ENCODE results near the gene NCAPD2.
"Not testable (repeated sequence)": the region's sequence is repeated elsewhere in the genome, so short reads cannot be mapped to it uniquely, and the experiment has no call there.

NCAPD2 gene

GRCh38 chr12:6469092-6469491 is 24.8 kb upstream of the NCAPD2 start:
- ChIA-PET CTCF (interaction anchor here (0.7 to 3.9 kb wide), 8 partner anchors 13 to 148 kb away, joined by 3 to 19 read pairs (median 4); partner anchors contain the start of gene MRPL51), POLR2A (interaction anchor here (0.6 to 2.4 kb wide), 4 partner anchors 10 to 130 kb away, joined by 4 to 16 read pairs (median 10); partner anchors contain the start of gene MRPL51)
- no peaks in the 10 kb centered on the region for H3K27me3 ChIP-seq (replicated peaks in 2 of 5; ENCODE audit: control insufficient read depth in 4 of 5, insufficient read depth in 5 of 5, low read length in 4 of 5)
- H3K4me3 ChIP-seq (ENCODE audit: control insufficient read depth in 1 of 7, extremely low read depth in 1 of 7, insufficient read depth in 4 of 7, low read depth in 2 of 7, low read length in 6 of 7): peak overlapping the region in 2 of 7 experiments; percentile 29 to 84
- H3K36me3 ChIP-seq (ENCODE audit: control insufficient read depth in 4 of 4, insufficient read depth in 4 of 4, low read length in 3 of 4): peaks cover 3 to 23% (median 16%) of the 10 kb centered on the region in 4 experiments
- no peaks in the 10 kb centered on the region for H3K9me3 ChIP-seq (ENCODE audit: control extremely low read depth in 1 of 5, control insufficient read depth in 4 of 5, insufficient read depth in 2 of 5, low read depth in 1 of 5, low read length in 4 of 5)
- H3K27ac ChIP-seq (ENCODE audit: insufficient read depth in 1 of 2, low read depth in 1 of 2, low read length in 2 of 2, poor library complexity in 1 of 2, severe bottlenecking in 2 of 2): no peak overlapping the region
- 85% methylated on average over 5 of the region's 6 CpGs for WGBS (ENCODE audit: insufficient coverage)
- DNase-seq: no peak
- peaks cover 4 to 33% (median 26%) of the 10 kb centered on the region in 4 experiments for H3K4me1 ChIP-seq (ENCODE audit: control extremely low read depth in 1 of 4, control insufficient read depth in 4 of 4, insufficient read depth in 4 of 4, low read length in 3 of 4)

GRCh38 chr12:6469609-6470374 is 24.1 kb upstream of the NCAPD2 start:
- peak overlapping the region; percentile 66 to 90 (median 80) for H3K4me3 ChIP-seq (ENCODE audit: control insufficient read depth in 1 of 7, extremely low read depth in 1 of 7, insufficient read depth in 4 of 7, low read depth in 2 of 7, low read length in 6 of 7)
- peaks cover 1 to 16% (median 9%) of the 10 kb centered on the region in 4 experiments for H3K36me3 ChIP-seq (ENCODE audit: control insufficient read depth in 4 of 4, insufficient read depth in 4 of 4, low read length in 3 of 4)
- ChIA-PET CTCF (interaction anchor here (0.8 to 3.9 kb wide), 12 partner anchors 19 to 149 kb away, joined by 3 to 19 read pairs (median 4); partner anchors contain the start of gene MRPL51), POLR2A (interaction anchor here (0.7 to 2.4 kb wide), 11 partner anchors 8 to 353 kb away, joined by 3 to 16 read pairs (median 6); partner anchors contain the start of gene MRPL51)
- H3K4me1 ChIP-seq (ENCODE audit: control extremely low read depth in 1 of 4, control insufficient read depth in 4 of 4, insufficient read depth in 4 of 4, low read length in 3 of 4): peaks cover 4 to 26% (median 21%) of the 10 kb centered on the region in 4 experiments
- peak in 1 of 3 donors; percentile 20 for DNase-seq
- H3K27ac ChIP-seq (ENCODE audit: insufficient read depth in 1 of 2, low read depth in 1 of 2, low read length in 2 of 2, poor library complexity in 1 of 2, severe bottlenecking in 2 of 2): peak overlapping the region in 1 of 2 experiments; percentile 71
- no peaks in the 10 kb centered on the region for H3K27me3 ChIP-seq (replicated peaks in 2 of 5; ENCODE audit: control insufficient read depth in 4 of 5, insufficient read depth in 5 of 5, low read length in 4 of 5)
- no peaks in the 10 kb centered on the region for H3K9me3 ChIP-seq (ENCODE audit: control extremely low read depth in 1 of 5, control insufficient read depth in 4 of 5, insufficient read depth in 2 of 5, low read depth in 1 of 5, low read length in 4 of 5)
- 45% methylated on average over 9 of the region's 16 CpGs for WGBS (ENCODE audit: insufficient coverage)

- H3K4me1 ChIP-seq (ENCODE audit: control extremely low read depth in 1 of 4, control insufficient read depth in 4 of 4, insufficient read depth in 4 of 4, low read length in 3 of 4): peaks cover 4 to 24% (median 21%) of the 10 kb centered on the region in 4 experiments
- WGBS (ENCODE audit: insufficient coverage): under 1% methylated on average over 62 of the region's 69 CpGs
- peak; percentile 95 to 97 (median 97) for DNase-seq
- ChIA-PET POLR2A (interaction anchor here (0.6 to 2.4 kb wide), 14 partner anchors 9 to 352 kb away, joined by 3 to 16 read pairs (median 6); partner anchors contain the start of gene MRPL51), CTCF (interaction anchor here (0.9 to 3.9 kb wide), 11 partner anchors 20 to 144 kb away, joined by 3 to 19 read pairs (median 4); partner anchors contain the start of gene MRPL51)
- peak within 1 kb of the TSS; percentile 66 to 90 (median 80) for H3K4me3 ChIP-seq (ENCODE audit: control insufficient read depth in 1 of 7, extremely low read depth in 1 of 7, insufficient read depth in 4 of 7, low read depth in 2 of 7, low read length in 6 of 7)
- no peaks in the 10 kb centered on the region for H3K9me3 ChIP-seq (ENCODE audit: control extremely low read depth in 1 of 5, control insufficient read depth in 4 of 5, insufficient read depth in 2 of 5, low read depth in 1 of 5, low read length in 4 of 5)
- no peaks in the 10 kb centered on the region for H3K27me3 ChIP-seq (replicated peaks in 2 of 5; ENCODE audit: control insufficient read depth in 4 of 5, insufficient read depth in 5 of 5, low read length in 4 of 5)
- peak within 1 kb of the TSS in 1 of 2 experiments; percentile 71 for H3K27ac ChIP-seq (ENCODE audit: insufficient read depth in 1 of 2, low read depth in 1 of 2, low read length in 2 of 2, poor library complexity in 1 of 2, severe bottlenecking in 2 of 2)
- H3K36me3 ChIP-seq (ENCODE audit: control insufficient read depth in 4 of 4, insufficient read depth in 4 of 4, low read length in 3 of 4): peaks cover 0 to 13% (median 5%) of the 10 kb centered on the region in 4 experiments
Measured at GRCh38 chr12:6470375-6471163, 23.3 kb upstream of the NCAPD2 start, which contains the start of gene VAMP1. Gene VAMP1 (minus strand): TSS chr12:6470677. CDS start chr12:6470531, 146 bp downstream.

- WGBS (ENCODE audit: insufficient coverage): 100% methylated on average over 1 of the region's 1 CpG
- H3K27me3 ChIP-seq (replicated peaks in 2 of 5; ENCODE audit: control insufficient read depth in 4 of 5, insufficient read depth in 5 of 5, low read length in 4 of 5): no peaks in the 10 kb centered on the region
- peaks cover 4 to 24% (median 21%) of the 10 kb centered on the region in 4 experiments for H3K4me1 ChIP-seq (ENCODE audit: control extremely low read depth in 1 of 4, control insufficient read depth in 4 of 4, insufficient read depth in 4 of 4, low read length in 3 of 4)
- H3K36me3 ChIP-seq (ENCODE audit: control insufficient read depth in 4 of 4, insufficient read depth in 4 of 4, low read length in 3 of 4): no peaks in the 10 kb centered on the region
- DNase-seq: no peak
- ChIA-PET CTCF (no interaction called here), POLR2A (no interaction called here)
- no peak overlapping the region for H3K4me3 ChIP-seq (ENCODE audit: control insufficient read depth in 1 of 7, extremely low read depth in 1 of 7, insufficient read depth in 4 of 7, low read depth in 2 of 7, low read length in 6 of 7)
- no peaks in the 10 kb centered on the region for H3K9me3 ChIP-seq (ENCODE audit: control extremely low read depth in 1 of 5, control insufficient read depth in 4 of 5, insufficient read depth in 2 of 5, low read depth in 1 of 5, low read length in 4 of 5)
- no peak overlapping the region for H3K27ac ChIP-seq (ENCODE audit: insufficient read depth in 1 of 2, low read depth in 1 of 2, low read length in 2 of 2, poor library complexity in 1 of 2, severe bottlenecking in 2 of 2)
Measured at GRCh38 chr12:6471989-6472360, 21.9 kb upstream of the NCAPD2 start.

GRCh38 chr12:6472491-6472890 is 21.4 kb upstream of the NCAPD2 start:
- H3K9me3 ChIP-seq (ENCODE audit: control extremely low read depth in 1 of 5, control insufficient read depth in 4 of 5, insufficient read depth in 2 of 5, low read depth in 1 of 5, low read length in 4 of 5): no peaks in the 10 kb centered on the region
- POLR2A ChIA-PET: no interaction called here

GRCh38 chr12:6475233-6475975 is 18.5 kb upstream of the NCAPD2 start:
- CTCF ChIA-PET: interaction anchor here (1.2 kb wide), 1 partner anchor 10 kb away, joined by 3 read pairs; no protein-coding TSS in a partner anchor
- DNase-seq; H3K4me1 ChIP-seq (ENCODE audit: control extremely low read depth in 1 of 4, control insufficient read depth in 4 of 4, insufficient read depth in 4 of 4, low read length in 3 of 4); H3K36me3 ChIP-seq (ENCODE audit: control insufficient read depth in 4 of 4, insufficient read depth in 4 of 4, low read length in 3 of 4); H3K27me3 ChIP-seq (replicated peaks in 2 of 5; ENCODE audit: control insufficient read depth in 4 of 5, insufficient read depth in 5 of 5, low read length in 4 of 5); H3K9me3 ChIP-seq (ENCODE audit: control extremely low read depth in 1 of 5, control insufficient read depth in 4 of 5, insufficient read depth in 2 of 5, low read depth in 1 of 5, low read length in 4 of 5); POLR2A ChIA-PET; H3K27ac ChIP-seq (ENCODE audit: insufficient read depth in 1 of 2, low read depth in 1 of 2, low read length in 2 of 2, poor library complexity in 1 of 2, severe bottlenecking in 2 of 2); H3K4me3 ChIP-seq (ENCODE audit: control insufficient read depth in 1 of 7, extremely low read depth in 1 of 7, insufficient read depth in 4 of 7, low read depth in 2 of 7, low read length in 6 of 7): not testable (repeated sequence)
- WGBS (ENCODE audit: insufficient coverage): 100% methylated on average over 20 of the region's 48 CpGs

More at GRCh38 chr12:6472491-6472890, 21.4 kb upstream of the NCAPD2 start:
- CTCF ChIA-PET: interaction anchor here (1.1 to 1.4 kb wide), 3 partner anchors 25 to 67 kb away, joined by 3 read pairs; no protein-coding TSS in a partner anchor
- H3K4me1 ChIP-seq (ENCODE audit: control extremely low read depth in 1 of 4, control insufficient read depth in 4 of 4, insufficient read depth in 4 of 4, low read length in 3 of 4): peaks cover 4 to 24% (median 21%) of the 10 kb centered on the region in 4 experiments
- WGBS (ENCODE audit: insufficient coverage): 98% methylated on average over 6 of the region's 11 CpGs
- H3K27me3 ChIP-seq (replicated peaks in 2 of 5; ENCODE audit: control insufficient read depth in 4 of 5, insufficient read depth in 5 of 5, low read length in 4 of 5): no peaks in the 10 kb centered on the region
- no peak overlapping the region for H3K4me3 ChIP-seq (ENCODE audit: control insufficient read depth in 1 of 7, extremely low read depth in 1 of 7, insufficient read depth in 4 of 7, low read depth in 2 of 7, low read length in 6 of 7)
- H3K27ac ChIP-seq (ENCODE audit: insufficient read depth in 1 of 2, low read depth in 1 of 2, low read length in 2 of 2, poor library complexity in 1 of 2, severe bottlenecking in 2 of 2): no peak overlapping the region
- H3K36me3 ChIP-seq (ENCODE audit: control insufficient read depth in 4 of 4, insufficient read depth in 4 of 4, low read length in 3 of 4): no peaks in the 10 kb centered on the region
- DNase-seq: no peak
